IMR-90 (cell line): ENCODE measurements around the gene TEX38.

Experiments used
- BHLHE40 ChIP-seq: fragments of 150-350 bp; IDR thresholded peaks from 2 replicates; pipeline ENCODE4 v1.6.1; 2016; ENCODE audit warnings: mild to moderate bottlenecking, low read depth, low read length
- CEBPB ChIP-seq: IDR thresholded peaks from 2 replicates; pipeline ENCODE4 v1.6.1; 2012; ENCODE audit warnings: low read depth, low read length, improper control_type of control experiment
- MAFK ChIP-seq: IDR thresholded peaks from 2 replicates; pipeline ENCODE4 v1.6.1; 2012; ENCODE audit warnings: low read depth, low read length, improper control_type of control experiment
- MAZ ChIP-seq: IDR thresholded peaks from 2 replicates; pipeline ENCODE4 v1.6.1; 2012; ENCODE audit warnings: low read depth, mild to moderate bottlenecking, low read length, improper control_type of control experiment, moderate library complexity, borderline replicate concordance
- POLR2A ChIP-seq: IDR thresholded peaks from 2 replicates; pipeline ENCODE4 v1.6.1; 2012; ENCODE audit warnings: mild to moderate bottlenecking, low read depth, low read length
- RAD21 ChIP-seq: IDR thresholded peaks from 2 replicates; pipeline ENCODE4 v1.6.1; 2012; ENCODE audit warnings: low read length, improper control_type of control experiment
- SMC3 ChIP-seq: fragments of 150-350 bp; IDR thresholded peaks from 2 replicates; pipeline ENCODE4 v1.6.1; 2016; ENCODE audit warnings: low read depth, mild to moderate bottlenecking, antibody characterized with exemption, low read length, moderate library complexity
- TF ChIP-seq, protein P1 (sequence below): conservative IDR thresholded peaks from 2 replicates; pipeline ENCODE4 v1.5.1; 2012; ENCODE audit warnings: mild to moderate bottlenecking, low read depth, low read length, improper control_type of control experiment

DNA sequence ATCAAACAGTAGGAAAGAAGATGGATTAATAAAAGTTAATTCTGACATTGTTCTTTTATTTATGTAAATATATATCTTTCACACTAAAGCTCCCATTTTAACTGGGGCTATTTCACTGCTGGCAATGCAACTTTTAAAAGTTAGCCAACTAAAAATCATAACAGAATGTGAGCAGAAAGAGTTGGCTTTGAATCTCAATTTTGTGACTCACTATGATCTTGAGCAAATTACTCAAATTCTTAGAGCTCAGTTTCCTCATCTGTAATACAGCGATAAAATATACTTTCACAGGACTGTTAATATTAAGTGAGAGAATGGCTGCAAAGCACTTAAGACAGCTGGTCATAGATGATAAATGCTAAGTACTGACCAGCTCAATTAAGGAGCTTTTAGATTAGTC is 36.5 kb downstream of the TEX38 start:
- TF ChIP-seq POLR2A (no peak), CEBPB (no peak), MAZ (no peak), BHLHE40 (no peak), MAFK (no peak), RAD21 (no peak), SMC3 (no peak)
- TF ChIP-seq, protein P1, sequence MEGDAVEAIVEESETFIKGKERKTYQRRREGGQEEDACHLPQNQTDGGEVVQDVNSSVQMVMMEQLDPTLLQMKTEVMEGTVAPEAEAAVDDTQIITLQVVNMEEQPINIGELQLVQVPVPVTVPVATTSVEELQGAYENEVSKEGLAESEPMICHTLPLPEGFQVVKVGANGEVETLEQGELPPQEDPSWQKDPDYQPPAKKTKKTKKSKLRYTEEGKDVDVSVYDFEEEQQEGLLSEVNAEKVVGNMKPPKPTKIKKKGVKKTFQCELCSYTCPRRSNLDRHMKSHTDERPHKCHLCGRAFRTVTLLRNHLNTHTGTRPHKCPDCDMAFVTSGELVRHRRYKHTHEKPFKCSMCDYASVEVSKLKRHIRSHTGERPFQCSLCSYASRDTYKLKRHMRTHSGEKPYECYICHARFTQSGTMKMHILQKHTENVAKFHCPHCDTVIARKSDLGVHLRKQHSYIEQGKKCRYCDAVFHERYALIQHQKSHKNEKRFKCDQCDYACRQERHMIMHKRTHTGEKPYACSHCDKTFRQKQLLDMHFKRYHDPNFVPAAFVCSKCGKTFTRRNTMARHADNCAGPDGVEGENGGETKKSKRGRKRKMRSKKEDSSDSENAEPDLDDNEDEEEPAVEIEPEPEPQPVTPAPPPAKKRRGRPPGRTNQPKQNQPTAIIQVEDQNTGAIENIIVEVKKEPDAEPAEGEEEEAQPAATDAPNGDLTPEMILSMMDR, result no peak
